GM21360 (cell line): ENCODE measurements around the gene MAPK4.
"Not testable (repeated sequence)": the region's sequence is repeated elsewhere in the genome, so short reads cannot be mapped to it uniquely, and the experiment has no call there.

Source experiments
- ATAC-seq: cut with Tn5 transposase; IDR thresholded peaks from one replicate; pipeline ENCODE4 v1.9.1; 2021; ENCODE audit warnings: mild to moderate bottlenecking, moderate library complexity; ENCODE audit not compliant: unreplicated experiment

Gene MAPK4

DNA sequence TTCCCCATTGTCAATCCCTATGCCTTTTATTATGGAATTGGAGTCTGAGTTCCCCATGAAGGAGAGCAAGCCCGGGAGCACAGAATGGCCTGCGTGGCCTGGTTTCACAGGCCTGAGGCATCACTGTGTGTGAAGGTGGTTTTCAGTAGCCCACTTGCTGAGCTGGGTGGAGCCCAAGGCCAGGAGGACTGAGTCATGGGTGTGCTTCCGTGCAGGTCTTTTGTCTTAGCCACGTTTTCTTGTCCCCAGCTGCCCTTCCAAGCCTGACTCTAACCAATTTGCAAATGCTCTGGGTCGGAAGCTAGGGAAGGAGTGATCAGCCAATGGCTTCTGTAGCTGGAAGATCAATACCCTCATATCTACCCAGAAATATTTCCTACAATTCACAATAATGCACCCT, 119.2 kb downstream of the MAPK4 start:
- ATAC-seq = no peak

DNA sequence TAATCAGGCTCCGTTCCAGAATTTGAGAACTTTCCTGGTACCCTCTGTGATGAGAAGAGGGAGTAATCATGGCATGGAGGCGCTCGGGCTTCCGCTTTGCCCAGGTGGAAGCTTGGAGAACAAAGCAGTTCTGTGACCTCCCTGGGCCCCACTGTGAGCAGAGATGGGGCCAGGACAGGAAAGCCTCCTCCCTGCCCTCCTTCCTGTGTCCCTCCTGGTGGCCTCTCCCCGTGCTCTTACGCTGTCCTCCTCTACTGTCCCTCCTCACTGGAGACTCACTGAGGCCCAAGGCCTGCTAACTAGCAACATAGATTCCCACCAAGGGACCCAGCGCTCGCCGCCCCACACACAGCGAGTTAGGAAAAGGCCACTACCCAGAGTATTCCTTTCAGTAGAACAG, 119.8 kb downstream of the MAPK4 start:
- ATAC-seq = no peak

DNA sequence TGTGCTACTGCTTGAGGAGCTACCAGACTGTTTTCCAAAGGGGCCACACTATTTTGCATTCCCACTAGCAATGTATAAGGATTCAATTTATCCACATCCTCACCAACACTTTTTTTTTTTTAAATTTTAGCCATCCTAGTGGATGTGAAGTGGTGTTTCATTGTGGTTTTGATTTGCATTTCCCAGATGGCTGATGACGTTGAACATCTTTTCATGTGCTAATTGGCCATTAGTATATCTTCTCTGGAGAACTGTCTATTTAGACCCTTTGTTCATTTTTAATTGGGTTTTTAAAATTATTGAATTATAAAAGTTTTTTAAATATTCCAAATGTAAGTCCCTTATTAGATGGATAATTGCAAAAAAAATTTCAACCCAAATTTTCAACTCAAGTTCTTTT, 121.1 kb downstream of the MAPK4 start:
- no peak for ATAC-seq

DNA sequence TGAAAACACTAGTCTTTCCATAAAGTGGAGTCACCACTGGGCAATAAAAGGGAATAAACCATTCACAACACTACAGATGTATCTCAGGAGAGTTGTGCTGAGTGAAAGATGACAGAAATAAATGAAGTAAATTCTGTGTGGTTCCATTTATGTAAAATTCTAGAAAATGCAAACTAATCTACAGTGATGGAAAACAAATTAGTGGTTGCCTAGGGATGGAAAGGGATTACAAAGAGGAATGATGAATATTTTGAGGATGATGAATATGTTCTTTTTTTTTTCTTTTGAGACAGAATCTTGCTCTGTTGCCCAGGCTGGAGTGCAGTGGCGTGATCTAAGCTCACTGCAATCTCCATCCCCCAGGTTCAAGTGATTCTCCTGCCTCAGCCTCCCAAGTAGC, 123.0 kb downstream of the MAPK4 start:
- ATAC-seq = no peak

DNA sequence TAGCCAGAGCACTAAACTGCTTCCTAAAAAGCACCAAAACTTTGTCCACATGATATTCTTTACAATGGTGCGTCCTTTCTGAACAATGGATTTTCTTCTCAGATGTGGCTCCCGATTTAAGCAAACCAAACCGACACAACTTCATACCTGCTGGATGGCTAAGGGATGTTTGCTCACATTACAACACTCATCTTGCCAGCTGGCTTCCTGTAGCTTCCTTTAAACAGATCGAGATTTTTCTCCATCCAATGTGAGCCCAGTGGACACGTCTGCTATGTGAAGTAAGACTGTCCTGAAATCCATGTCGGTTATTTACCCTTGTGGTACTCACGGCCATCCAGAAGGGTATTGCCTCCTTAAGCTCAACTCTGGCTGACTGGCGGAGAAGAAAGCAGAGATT, 126.5 kb downstream of the MAPK4 start:
- ATAC-seq = no peak

DNA sequence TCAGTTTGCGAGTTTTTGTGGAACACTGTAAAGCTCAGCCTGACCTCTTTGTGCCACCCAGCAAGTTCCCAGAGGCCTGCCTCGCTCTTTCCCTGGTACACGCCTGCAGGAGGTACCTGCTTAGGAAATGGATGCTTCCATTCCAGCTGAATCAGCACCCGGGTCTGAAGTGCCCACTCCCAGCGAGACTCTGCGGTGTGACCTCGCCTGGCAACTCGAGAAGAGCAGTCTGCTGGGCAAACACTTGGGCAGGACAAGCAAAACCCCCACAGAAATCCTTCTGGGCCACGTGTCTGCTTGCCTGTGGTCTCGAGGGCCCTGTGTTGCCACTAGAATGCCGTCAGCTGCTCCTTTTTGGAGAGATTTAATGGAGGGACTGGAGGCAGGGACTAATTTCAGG, 127.6 kb downstream of the MAPK4 start:
- no peak for ATAC-seq

DNA sequence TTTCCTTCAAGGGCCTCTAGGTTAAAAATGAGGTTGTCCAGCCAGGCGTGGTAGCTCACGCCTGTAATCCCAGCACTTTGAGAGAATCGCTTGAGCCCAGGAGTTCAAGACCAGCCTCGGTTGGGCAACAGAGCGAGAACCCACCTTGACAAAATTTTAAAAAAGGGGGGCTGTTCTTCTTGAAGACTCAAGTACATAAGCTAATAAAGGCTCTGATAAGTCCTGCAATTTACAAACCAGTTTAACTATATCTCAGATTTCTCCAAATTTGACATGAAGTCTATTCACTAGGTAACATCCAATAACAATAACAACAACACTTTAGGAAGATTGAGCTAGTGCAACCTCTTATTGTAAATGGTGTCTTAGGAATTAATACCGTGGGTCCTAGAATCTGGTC, 129.7 kb downstream of the MAPK4 start:
- ATAC-seq = no peak

DNA sequence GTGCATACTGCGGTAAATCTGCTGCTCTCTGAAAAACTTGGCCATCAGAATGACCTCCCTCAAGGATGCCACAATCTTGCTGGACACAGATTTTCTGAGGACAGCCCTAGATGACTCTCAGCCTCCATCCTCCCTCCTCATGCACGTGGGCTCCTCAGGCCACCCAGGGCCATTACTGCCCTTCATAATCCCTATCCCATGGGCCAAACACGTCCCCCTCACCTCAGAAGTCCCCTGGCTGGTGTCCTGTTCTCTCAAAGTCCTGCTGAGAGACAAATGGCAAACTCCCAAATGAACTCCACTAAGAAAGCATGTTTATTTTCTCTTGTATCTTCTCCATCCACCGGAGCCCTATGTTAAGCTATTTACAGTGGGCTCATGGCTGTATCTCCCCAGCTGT, 134.3 kb downstream of the MAPK4 start:
- no peak for ATAC-seq

DNA sequence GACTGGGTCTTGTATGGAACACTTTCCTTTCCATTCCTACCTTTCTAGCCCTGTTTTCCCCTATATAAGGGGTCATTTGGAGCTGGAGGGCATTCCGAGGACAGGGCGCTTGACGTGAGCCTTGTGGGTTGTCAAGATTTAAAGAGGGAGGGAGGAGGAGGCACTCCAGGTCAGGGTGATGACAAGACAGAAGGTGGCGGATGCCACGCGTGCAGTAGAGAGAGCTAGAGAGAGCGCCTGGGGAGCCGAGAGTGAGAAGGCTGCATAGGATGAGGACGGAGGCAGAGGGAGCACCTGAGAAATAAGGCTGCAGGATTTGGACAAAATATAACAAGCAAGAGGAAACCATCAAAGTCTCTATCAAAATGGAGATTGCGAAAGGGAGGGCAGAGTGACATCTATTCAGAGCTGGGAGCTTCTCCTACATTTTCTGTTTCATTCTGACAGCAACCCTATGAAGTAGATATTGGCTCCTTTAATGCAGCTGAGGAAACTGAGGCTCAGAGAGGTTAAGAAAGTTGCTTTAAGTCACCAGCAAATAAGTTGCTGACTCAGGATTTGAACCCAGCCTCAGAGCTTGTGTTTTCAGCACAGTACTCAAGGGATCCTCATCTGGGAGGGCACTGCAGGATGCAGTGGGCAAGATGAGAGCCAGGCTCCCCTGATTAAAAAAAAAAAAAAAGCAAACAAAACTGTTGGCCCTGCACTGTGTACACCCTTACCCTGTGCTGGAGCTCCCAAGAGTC, 135.7 kb downstream of the MAPK4 start:
- ATAC-seq = no peak

DNA sequence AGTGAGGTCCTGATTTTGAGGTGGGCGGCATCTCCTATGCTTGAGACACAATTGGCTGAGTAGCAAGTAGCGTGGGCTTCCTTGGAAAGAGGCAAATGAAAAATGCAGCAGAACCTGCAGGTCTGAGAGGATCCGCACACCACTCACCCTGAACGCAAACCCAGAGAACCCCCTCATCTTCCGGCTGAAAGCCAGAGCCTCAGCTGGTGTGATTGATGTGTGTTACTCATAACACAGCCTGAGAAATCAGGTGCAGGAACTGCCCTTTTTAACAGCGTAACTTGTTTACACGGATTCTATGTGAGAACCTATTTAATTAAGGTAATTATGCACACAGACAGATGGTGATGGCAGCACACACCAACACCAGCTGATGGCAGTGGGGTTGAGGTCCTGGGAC, 136.5 kb downstream of the MAPK4 start:
- ATAC-seq = no peak

DNA sequence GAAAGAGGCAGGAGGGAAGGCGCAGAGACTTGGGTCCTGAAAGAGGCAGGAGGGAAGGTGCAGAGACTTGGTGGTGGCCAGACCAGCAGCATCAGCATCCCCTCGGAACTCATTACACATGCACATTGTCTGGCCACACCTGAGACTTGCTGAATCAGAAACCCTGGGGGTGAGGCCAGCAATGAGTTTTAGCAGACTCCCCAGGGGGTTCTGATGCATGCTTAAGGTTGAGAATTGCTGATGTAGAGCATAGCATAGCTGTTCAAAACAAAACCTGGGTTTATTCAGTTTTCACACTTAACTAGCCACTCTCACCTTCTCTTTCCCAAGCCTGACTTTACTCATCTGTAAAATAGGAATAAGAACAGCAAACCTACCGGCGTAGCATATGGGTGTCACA, 137.0 kb downstream of the MAPK4 start:
- peak; percentile 62 for ATAC-seq

DNA sequence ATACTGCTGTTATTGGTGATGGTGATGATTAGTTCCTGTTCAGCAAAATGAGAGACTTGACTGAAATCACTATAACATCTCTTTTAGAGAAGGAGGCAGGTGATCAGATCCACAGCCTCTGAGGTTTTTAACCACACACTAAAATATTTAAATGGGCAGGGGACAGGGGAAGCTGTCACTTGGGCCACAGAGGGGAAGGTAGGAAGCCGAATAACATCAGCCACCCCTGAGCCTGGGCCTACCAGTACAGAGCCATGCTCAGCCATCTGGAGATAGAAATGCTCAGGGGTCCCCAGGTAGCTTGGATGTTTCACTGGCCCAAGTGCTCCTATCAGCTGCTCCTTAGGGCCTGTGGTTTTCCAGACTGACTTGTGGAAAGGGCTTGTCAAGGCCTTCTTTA, 137.6 kb downstream of the MAPK4 start:
- no peak for ATAC-seq

DNA sequence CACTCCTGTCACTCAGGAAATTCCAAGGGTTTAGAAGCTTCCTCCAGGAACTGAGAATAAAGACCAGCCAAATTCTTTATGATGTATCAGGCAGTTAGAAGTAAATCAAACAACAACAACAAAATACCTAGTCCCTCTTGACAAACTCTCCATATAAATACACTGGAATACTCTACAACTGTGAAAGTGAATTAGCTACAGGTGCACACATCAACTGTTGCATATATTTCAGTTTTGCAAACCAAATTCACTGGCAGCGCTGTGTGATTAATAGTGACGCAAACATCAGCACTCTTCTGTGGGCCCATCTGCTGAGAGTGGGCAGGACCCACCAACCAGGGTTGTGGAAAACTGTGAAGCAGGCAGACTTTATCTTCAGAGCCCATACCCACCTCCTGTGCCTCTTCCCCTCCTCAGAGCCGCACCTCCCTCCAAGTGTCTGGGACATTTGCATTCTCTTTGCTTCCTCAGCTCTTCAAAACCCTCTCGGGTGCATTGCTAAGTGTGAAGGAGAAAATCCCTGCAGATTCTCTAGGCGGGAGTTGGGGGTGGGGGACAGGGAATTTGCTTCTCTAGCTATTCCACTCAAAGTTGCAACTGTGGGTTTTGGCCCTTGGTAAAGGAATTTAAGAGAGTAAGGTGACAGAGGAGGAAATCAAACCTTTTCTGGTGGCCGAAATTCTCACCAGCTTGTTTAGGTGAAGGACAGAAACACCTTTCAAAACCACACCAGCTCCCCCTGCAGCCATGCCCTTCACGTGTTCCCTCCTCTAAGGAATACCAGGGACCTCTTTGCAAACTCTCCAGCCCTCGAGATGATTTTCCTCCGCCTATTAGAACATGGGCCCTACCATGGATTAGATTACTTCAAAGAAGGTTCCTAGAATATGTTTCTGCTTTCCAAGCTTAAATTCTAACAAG, 140.6 kb downstream of the MAPK4 start:
- ATAC-seq = no peak

DNA sequence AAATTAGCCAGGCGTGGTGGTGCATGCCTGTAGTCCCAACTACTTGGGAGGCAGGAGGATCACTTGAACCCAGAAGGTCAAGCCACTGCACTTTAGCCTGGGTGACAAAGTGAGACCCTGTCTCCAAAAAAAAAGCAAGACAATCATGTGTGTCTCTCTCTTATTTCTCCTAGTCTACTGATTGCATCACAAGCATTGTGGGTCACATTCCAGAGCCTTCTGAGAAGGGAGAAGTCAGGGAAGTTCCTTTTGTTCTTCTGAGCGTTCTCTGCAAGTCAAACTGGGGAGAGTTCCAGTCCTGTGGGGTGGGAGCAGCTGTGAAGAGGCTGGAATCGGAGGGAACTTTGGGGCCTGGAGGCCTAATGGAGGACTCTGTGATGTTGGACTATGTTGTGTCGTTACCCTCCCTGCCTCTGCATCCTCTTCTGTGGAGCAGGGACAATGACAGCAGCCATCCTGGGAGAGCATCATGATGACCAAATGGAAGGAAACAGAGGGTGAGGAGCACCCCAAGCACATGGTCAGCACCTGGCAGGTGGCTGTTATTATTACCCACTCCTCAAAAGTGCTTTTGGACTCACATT, 144.6 kb downstream of the MAPK4 start:
- ATAC-seq = no peak

DNA sequence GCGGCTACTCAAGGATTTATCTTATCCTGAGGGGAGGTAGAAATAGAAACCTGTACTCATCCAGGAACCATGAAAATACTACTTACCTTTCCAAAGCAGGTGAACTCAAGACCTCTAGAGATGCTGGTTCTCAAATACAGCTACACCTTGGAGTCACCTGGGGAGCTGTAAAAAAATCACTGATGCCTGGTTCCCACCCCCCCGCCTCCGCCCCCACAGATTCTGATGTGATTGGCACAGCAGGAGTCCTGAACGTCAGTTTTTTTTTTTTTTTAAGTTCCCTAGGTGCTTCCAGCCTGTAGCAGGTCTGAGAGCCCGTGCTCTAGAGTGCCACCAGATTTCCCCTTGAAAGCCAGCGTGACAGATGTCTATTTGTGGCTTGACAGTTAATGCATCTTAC, 146.3 kb downstream of the MAPK4 start:
- no peak for ATAC-seq

DNA sequence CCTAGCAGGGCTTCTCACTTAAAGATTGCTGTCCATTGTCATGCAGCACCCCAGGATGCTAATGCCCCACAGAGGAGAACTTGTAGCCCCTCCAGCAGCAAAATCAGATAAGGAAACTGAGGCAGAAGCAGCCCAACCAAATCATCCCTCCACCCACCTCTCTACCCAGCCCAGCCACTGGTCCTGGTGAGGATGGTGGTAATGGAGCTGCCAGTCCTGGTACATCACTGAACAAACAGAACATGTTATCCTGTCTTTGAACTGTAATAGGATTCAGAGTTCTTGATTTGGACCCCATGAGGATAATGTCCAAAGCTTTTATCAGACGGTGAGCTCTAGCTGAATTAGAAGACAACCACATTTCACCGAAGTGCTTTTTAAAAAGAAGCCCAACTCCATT, 146.8 kb downstream of the MAPK4 start:
- no peak for ATAC-seq

DNA sequence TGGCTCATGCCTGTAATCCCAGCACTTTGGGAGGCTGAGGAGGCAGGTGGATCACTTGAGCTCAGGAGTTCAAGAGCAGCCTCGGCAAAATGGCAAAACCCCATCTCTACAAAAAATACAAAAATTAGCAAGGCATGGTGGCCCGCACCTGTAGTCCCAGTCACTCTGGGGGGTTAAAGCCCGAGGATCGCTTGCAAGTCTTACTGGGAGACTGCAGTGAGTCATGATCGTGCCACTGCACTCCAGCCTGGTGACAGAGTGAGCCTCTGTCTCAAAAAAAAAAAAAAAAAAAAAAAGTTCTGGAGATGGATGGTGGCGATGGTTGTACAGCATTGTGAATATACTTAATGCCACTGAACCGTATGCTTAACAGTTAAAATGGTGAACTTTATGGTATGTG, 147.4 kb downstream of the MAPK4 start:
- not testable (repeated sequence) for ATAC-seq

DNA sequence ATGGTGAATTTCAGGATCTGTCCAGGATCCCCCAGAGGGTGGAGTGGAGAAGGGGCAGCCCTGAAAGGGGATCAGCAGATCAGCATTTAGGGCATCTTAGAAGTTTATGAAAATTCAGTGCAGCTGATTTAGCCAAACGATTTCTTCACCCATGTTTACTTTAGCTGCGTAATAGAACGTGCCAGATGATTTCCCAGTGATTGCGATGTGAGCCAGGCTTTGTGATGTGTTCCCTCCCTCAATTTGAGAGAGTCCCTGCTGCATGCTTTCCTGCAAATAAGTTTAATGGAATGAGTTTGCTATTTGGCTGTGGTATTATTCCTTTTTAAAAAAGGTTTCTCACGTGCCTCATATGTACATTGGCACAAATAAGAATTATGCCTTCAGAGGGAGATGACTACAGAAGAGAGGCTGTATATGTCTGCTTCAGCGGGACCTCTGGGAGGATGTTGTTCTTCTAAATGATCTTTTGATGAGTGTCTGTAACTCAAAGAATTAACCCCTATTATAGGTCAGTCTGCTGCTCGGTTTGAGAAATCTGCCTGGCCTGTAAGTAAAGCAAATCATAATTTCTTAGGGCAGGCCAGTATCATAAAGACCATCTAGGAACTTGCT, 148.1 kb downstream of the MAPK4 start:
- no peak for ATAC-seq

DNA sequence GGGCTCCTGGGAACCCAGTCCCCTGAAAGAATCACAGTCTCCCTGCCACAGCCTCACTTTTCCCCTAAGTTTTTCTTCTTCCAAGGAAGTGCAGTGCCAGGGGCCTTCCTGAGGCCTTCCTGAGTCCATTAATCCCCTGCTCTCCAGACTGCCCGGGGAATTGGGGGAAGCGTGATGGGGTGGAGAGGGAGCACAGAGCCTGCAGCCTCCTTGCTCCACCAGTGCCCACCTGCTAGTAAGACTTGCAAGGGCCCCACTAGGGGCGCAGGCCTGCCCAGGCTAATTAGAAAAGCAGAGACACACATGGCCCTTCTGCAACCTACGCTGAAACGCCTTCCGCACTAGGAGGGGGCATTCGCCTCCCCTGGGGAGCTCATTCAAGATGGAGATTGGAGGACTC, 149.3 kb downstream of the MAPK4 start:
- no peak for ATAC-seq

DNA sequence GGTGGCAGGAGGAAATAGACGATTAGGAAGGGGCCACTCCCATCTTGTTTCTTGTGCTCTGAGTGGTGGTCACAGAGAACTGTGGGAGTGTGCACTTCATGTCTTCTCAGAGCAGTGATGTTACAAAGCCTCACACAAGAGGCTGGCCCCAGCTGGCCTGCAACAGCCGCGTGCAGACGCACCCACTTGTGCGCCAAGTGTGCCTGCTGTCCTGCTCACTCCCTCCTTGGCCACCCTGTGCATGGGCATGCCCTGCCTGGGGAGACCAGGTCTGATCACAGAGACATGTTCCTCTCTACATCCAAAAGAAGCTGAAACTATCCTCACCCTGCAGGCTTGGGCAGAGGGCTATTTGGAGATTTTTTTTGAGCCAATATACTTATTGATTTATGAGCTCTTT, 151.5 kb downstream of the MAPK4 start:
- no peak for ATAC-seq

DNA sequence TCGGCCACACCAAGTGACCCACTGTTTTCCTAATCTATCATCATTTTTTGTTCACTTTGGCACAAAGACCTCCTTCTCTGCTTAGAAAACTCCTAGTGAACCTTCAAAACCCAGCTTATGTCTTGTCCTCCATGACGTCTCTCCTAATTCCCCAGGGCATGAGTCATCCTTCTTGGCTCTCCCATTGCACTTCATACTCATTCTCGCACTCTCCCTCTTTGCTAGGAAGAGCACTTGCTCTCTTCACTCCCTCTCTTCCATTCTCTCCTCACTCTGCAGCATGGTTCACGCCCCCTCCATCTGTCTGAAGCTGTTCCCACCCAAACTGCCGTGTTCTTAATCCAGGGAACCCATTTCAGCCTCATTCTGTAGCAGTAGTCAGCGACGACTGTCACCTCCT, 156.0 kb downstream of the MAPK4 start:
- no peak for ATAC-seq

DNA sequence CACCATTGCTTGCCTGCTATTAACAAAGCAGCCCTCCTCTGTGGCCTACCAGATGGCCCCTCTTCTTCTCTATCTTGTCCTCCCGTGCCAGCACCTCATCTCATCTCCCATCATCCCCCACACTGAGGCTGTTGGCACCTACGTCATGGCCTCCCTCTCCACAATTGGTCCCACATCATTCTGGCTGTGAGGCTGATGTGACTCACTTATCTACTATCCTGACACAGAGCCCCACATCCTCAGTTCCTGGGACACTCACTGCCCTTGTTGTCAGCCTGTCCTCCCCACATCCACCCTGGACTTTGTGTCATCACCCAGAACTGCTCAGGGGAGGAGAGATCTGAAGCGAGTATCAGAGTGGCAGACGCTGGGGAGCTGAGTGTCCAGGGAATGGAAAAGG, 157.0 kb downstream of the MAPK4 start:
- no peak for ATAC-seq
